HG02870 (cell line): ENCODE results near the gene SCML2.
"Not testable (repeated sequence)": the region's sequence is repeated elsewhere in the genome, so short reads cannot be mapped to it uniquely, and the experiment has no call there.

ENCODE experiments used
- ATAC-seq: cut with Tn5 transposase; IDR thresholded peaks from one replicate; pipeline ENCODE4 v1.9.1; 2021; ENCODE audit warnings: mild to moderate bottlenecking, moderate library complexity; ENCODE audit not compliant: unreplicated experiment

The SCML2 gene

GRCh38 chrX:18271725-18272124 is 82.8 kb downstream of the SCML2 start:
- ATAC-seq, result no peak

GRCh38 chrX:18271309-18271708 is 83.2 kb downstream of the SCML2 start:
- ATAC-seq, result no peak

DNA sequence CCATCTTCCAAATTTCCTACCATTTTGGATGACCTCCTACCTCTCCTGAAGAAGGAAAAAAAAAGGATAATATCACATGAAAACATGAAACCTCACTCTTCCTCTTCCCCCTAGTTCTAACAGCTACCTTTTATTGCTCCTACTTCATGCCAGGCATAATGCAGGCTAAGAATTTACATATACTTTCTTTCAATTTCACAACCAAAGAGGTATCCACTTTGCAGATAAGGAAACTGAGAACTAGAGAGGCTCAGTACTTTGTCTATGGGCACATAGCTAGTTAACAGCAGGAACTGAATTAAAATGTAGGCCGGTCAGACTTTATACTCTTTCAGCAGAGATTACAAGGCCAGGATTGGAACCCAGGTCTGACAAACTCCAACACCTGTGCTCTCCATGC is 99.4 kb downstream of the SCML2 start:
- ATAC-seq, result no peak

- no peak for ATAC-seq
These were observed 101.7 kb downstream of the SCML2 start for GRCh38 chrX:18252644-18253359.

- ATAC-seq, result not testable (repeated sequence)
These were observed 124.8 kb downstream of the SCML2 start for GRCh38 chrX:18229646-18230045.

DNA sequence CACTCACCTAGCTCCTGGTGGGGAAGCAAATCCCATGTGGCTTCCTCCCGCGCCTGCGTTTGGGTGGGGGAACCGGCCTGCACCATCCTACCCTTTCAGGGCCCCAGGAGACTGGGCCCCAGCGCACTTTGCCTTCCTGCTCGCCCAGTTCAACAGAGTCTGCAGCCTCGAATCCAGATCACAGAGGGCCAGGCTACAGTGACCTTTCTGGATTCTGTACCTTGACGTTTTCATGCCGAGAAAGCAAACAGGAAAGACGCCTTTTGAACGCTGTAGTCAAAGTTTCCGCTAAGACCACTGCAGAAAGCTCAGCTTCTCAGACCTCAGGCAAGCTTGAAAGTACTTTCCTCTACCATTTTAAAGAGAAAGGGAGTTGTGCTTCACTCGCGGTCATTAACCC is 126.4 kb downstream of the SCML2 start:
- ATAC-seq, result no peak

DNA sequence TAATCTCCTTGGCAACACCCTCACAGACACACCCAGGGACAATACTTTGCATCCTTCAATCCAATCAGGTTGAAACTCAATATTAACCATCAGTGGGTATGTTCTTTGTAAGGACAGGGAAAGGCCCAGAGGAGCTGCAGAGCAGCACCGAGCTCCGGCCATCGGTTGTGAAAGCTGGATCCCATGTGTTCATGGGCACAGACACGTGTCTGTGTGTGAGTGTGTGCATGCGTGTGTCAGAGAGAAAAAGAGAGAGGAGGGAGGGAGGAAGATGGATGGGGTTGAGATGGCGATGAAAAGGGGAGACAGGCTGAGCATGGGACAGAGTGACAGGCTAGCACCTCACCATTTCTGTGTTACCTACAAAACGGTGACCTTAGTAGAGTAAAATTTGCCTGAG is 127.0 kb downstream of the SCML2 start:
- no peak for ATAC-seq

GRCh38 chrX:18220786-18221185 is 133.7 kb downstream of the SCML2 start, which contains the start of gene BEND2:
TSS of gene BEND2 (minus strand) at chrX:18220886. CDS start at chrX:18220750, 136 bp downstream.
- ATAC-seq, result no peak

GRCh38 chrX:18210470-18210869 is 144.0 kb downstream of the SCML2 start:
- no peak for ATAC-seq

DNA sequence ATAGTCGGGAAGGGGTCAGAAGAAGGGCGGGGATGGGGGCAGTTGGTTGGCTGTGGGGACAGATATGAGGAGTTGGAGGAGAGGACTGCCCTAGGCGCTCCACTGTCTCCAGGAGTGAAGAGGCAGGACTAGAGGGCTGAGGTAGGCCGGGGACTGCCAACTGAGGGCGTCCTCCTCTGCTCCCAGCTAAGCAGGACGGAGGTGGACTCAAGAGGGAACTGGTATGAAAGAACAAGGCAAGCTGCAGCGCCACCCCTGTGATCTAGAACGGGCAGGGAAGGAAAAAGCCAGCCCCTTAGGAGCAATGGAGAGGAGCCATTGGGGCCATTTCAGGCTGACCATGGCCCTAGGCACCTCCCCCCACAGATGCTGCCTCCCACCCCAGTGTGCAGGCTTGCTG is 147.8 kb downstream of the SCML2 start:
- ATAC-seq, result no peak

DNA sequence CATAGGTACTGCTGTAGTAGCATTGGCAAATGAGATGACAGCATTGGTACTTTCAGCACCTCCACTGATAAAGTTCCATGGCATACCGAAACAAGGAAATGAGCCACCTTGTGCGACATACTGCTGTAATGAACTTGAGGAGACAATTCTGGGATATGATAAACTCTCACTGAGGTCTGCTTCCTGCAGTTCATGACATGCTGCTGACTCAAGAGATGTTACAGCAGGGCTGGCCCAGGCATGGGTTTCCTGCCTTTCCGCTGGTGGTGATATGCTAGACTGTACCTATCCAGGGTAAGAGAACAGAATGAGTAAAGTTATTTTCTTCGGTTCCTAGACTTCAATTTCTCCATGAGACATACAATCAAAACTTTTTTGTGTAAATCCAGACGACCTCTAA is 150.9 kb downstream of the SCML2 start:
- ATAC-seq, result no peak

GRCh38 chrX:18194688-18195087 is 159.8 kb downstream of the SCML2 start:
- ATAC-seq, result no peak
